ENCODE measurements around the gene LY6G5B. TPM values are rescaled to one million over a fixed set of nuclear protein-coding genes. Genes with fewer than 3 reads are reported as not detected.

LY6G5B gene
- total RNA-seq, 1 donor from 2014 or later: 24.2 TPM

GRCh38 chr6:31624070-31624469, 45.7 kb upstream of the LY6G5B start:
- H3K4me1 Mint-ChIP-seq: peaks cover 31% of the 10 kb centered on the region
- peaks cover 46% of the 10 kb centered on the region for H3K36me3 Mint-ChIP-seq (ENCODE audit: low read depth)
- DNase-seq (ENCODE audit: low read depth, low spot score): no peak
- peak overlapping the region; percentile 72 for H3K4me3 Mint-ChIP-seq
- no peak overlapping the region for H3K27ac Mint-ChIP-seq (ENCODE audit: unreplicated experiment)
- no peaks in the 10 kb centered on the region for H3K9me3 Mint-ChIP-seq
- no peaks in the 10 kb centered on the region for H3K27me3 Mint-ChIP-seq (ENCODE audit: low read depth)
- TF ChIP-seq CTCF (conservative IDR thresholded peaks at IDR 0.05): no peak

GRCh38 chr6:31626952-31627351, 42.8 kb upstream of the LY6G5B start:
- DNase-seq (ENCODE audit: low read depth, low spot score): no peak
- peaks cover 14% of the 10 kb centered on the region for H3K4me1 Mint-ChIP-seq
- H3K27me3 Mint-ChIP-seq (ENCODE audit: low read depth): no peaks in the 10 kb centered on the region
- TF ChIP-seq CTCF (conservative IDR thresholded peaks at IDR 0.05): no peak
- peaks cover 55% of the 10 kb centered on the region for H3K36me3 Mint-ChIP-seq (ENCODE audit: low read depth)
- H3K4me3 Mint-ChIP-seq: peak overlapping the region; percentile 56
- H3K9me3 Mint-ChIP-seq: no peaks in the 10 kb centered on the region
- H3K27ac Mint-ChIP-seq (ENCODE audit: unreplicated experiment): no peak overlapping the region

GRCh38 chr6:31627690-31628287, 42.0 kb upstream of the LY6G5B start:
- Mint-ChIP-seq H3K4me3 (peak overlapping the region; percentile 61), H3K27ac (ENCODE audit: unreplicated experiment) (no peak overlapping the region), H3K27me3 (ENCODE audit: low read depth) (no peaks in the 10 kb centered on the region), H3K9me3 (no peaks in the 10 kb centered on the region), H3K4me1 (peaks cover 6% of the 10 kb centered on the region), H3K36me3 (ENCODE audit: low read depth) (peaks cover 50% of the 10 kb centered on the region)
- DNase-seq (ENCODE audit: low read depth, low spot score): no peak
- TF ChIP-seq CTCF (conservative IDR thresholded peaks at IDR 0.05): no peak

GRCh38 chr6:31629014-31629413, 40.8 kb upstream of the LY6G5B start:
- Mint-ChIP-seq H3K36me3 (ENCODE audit: low read depth) (peaks cover 46% of the 10 kb centered on the region), H3K27ac (ENCODE audit: unreplicated experiment) (no peak overlapping the region), H3K4me1 (peaks cover 3% of the 10 kb centered on the region), H3K9me3 (no peaks in the 10 kb centered on the region), H3K4me3 (peak overlapping the region; percentile 21), H3K27me3 (ENCODE audit: low read depth) (no peaks in the 10 kb centered on the region)
- no peak for TF ChIP-seq CTCF (conservative IDR thresholded peaks at IDR 0.05)
- DNase-seq (ENCODE audit: low read depth, low spot score): no peak

- H3K27ac Mint-ChIP-seq (ENCODE audit: unreplicated experiment): peak overlapping the region; percentile 6
These were observed 39.4 kb upstream of the LY6G5B start for GRCh38 chr6:31630177-31630934.

More at GRCh38 chr6:31630177-31630934, 39.4 kb upstream of the LY6G5B start:
- Mint-ChIP-seq H3K27me3 (ENCODE audit: low read depth) (no peaks in the 10 kb centered on the region), H3K36me3 (ENCODE audit: low read depth) (peaks cover 50% of the 10 kb centered on the region), H3K4me3 (peak overlapping the region; percentile 38), H3K4me1 (peaks cover 4% of the 10 kb centered on the region), H3K9me3 (no peaks in the 10 kb centered on the region)
- DNase-seq (ENCODE audit: low read depth, low spot score): no peak
- TF ChIP-seq CTCF (conservative IDR thresholded peaks at IDR 0.05): no peak
